HEK293 (cell line): Measurements from ENCODE around the gene ADK.
"Not testable (repeated sequence)": the region's sequence is repeated elsewhere in the genome, so short reads cannot be mapped to it uniquely, and the experiment has no call there.

Experiments
- CTCF ChIA-PET: fragments of 350-600 bp; formaldehyde crosslinking; extraction: SDS; loops from one replicate; lab custom pipeline; 2021; ENCODE audit warnings: antibody characterized with exemption; lab: Yijun Ruan, JAX
- POLR2A ChIA-PET: fragments of 300-600 bp; formaldehyde crosslinking; extraction: SDS; loops from one replicate; lab custom pipeline; 2020; ENCODE audit warnings: antibody characterized with exemption, inconsistent platforms; lab: Yijun Ruan, JAX
- H3K27ac ChIP-seq: fragments of 200-500 bp; sonication (Bioruptor generic); 2 replicates; pipeline ENCODE4 v1.5.1; 2014; ENCODE audit warnings: low read depth, low read length, control low read depth, inconsistent platforms; ENCODE audit errors: extremely low read depth
- H3K36me3 ChIP-seq, 2 experiments: fragments of 200-500 bp in 1 of 2; sonication (Bioruptor generic) in 1 of 2; 1 replicate in 1 of 2; 2 replicates in 1 of 2; pipeline ENCODE4 v1.5.1; 2014 to 2017; ENCODE audit warnings: inconsistent platforms in 2 of 2, low read length in 2 of 2; ENCODE audit not compliant: control insufficient read depth in 2 of 2, insufficient read depth in 1 of 2
- H3K4me1 ChIP-seq: fragments of 200-500 bp; sonication (Bioruptor generic); 2 replicates; pipeline ENCODE4 v1.5.1; 2014; ENCODE audit warnings: mild to moderate bottlenecking, low read length, inconsistent platforms; ENCODE audit not compliant: control insufficient read depth, insufficient read depth
- H3K4me3 ChIP-seq: 2 replicates; pipeline ENCODE4 v1.5.1; 2011; ENCODE audit warnings: low read depth, mild to moderate bottlenecking, control low read depth, low read length, moderate library complexity
- H3K9me3 ChIP-seq: fragments of 200-500 bp; sonication (Bioruptor generic); 2 replicates; pipeline ENCODE4 v1.5.1; 2014; ENCODE audit warnings: low read depth, low read length, inconsistent platforms; ENCODE audit not compliant: control insufficient read depth, insufficient read depth
- BCL11A ChIP-seq: fragments of 450-650 bp; formaldehyde crosslinking; IDR thresholded peaks from 2 replicates; pipeline ENCODE4 v1.5.1; 2016; ENCODE audit warnings: low read depth, missing biosample characterization, missing genetic modification characterization
- GLI2 ChIP-seq: fragments of 450-650 bp; formaldehyde crosslinking; IDR thresholded peaks from 2 replicates; pipeline ENCODE4; 2017; ENCODE audit warnings: missing biosample characterization, missing genetic modification characterization, low read depth, borderline replicate concordance
- HOXD13 ChIP-seq: sonication (generic); formaldehyde crosslinking; IDR thresholded peaks from 2 replicates; pipeline ENCODE4 v1.8.0; 2022; ENCODE audit warnings: missing genetic modification reagents, borderline replicate concordance
- KLF10 ChIP-seq: fragments of 450-650 bp; IDR thresholded peaks from 2 replicates; pipeline ENCODE4 v1.5.1; 2018; ENCODE audit warnings: missing biosample characterization, mild to moderate bottlenecking, missing genetic modification characterization
- KLF16 ChIP-seq: fragments of 450-650 bp; formaldehyde crosslinking; IDR thresholded peaks from 2 replicates; pipeline ENCODE4 v1.5.1; 2017; ENCODE audit warnings: missing biosample characterization, missing genetic modification characterization
- KLF9 ChIP-seq: fragments of 450-650 bp; formaldehyde crosslinking; IDR thresholded peaks from 2 replicates; pipeline ENCODE4 v1.5.1; 2016; ENCODE audit warnings: missing biosample characterization, missing genetic modification characterization, low read depth
- OSR2 ChIP-seq: fragments of 450-650 bp; formaldehyde crosslinking; IDR thresholded peaks from 2 replicates; pipeline ENCODE4 v1.5.1; 2016; ENCODE audit warnings: missing biosample characterization, missing genetic modification characterization
- OVOL3 ChIP-seq: fragments of 450-650 bp; formaldehyde crosslinking; IDR thresholded peaks from 2 replicates; pipeline ENCODE4 v1.5.1; 2016; ENCODE audit warnings: missing biosample characterization, missing genetic modification characterization
- PRDM1 ChIP-seq: fragments of 450-650 bp; formaldehyde crosslinking; IDR thresholded peaks from 2 replicates; pipeline ENCODE4; 2016; ENCODE audit warnings: missing biosample characterization, missing genetic modification characterization
- WT1 ChIP-seq: fragments of 450-650 bp; formaldehyde crosslinking; IDR thresholded peaks from 2 replicates; pipeline ENCODE4 v1.5.1; 2016; ENCODE audit warnings: missing biosample characterization, missing genetic modification characterization
- YY1 ChIP-seq: fragments of 450-650 bp; formaldehyde crosslinking; IDR thresholded peaks from 2 replicates; pipeline ENCODE4 v1.5.1; 2018; ENCODE audit warnings: missing biosample characterization, missing genetic modification characterization
- ZBTB20 ChIP-seq: fragments of 450-650 bp; formaldehyde crosslinking; IDR thresholded peaks from 2 replicates; pipeline ENCODE4 v1.5.1; 2016; ENCODE audit warnings: missing biosample characterization, missing genetic modification characterization
- ZFHX2 ChIP-seq: fragments of 450-650 bp; formaldehyde crosslinking; conservative IDR thresholded peaks from 2 replicates; pipeline ENCODE4 v1.5.1; 2016; ENCODE audit warnings: missing biosample characterization, missing genetic modification characterization
- ZNF132 ChIP-seq: fragments of 450-650 bp; formaldehyde crosslinking; IDR thresholded peaks from 2 replicates; pipeline ENCODE4 v1.5.1; 2017; ENCODE audit warnings: missing biosample characterization, missing genetic modification characterization, borderline replicate concordance
- ZNF155 ChIP-seq: fragments of 450-650 bp; formaldehyde crosslinking; IDR thresholded peaks from 2 replicates; pipeline ENCODE4 v1.5.1; 2016; ENCODE audit warnings: missing biosample characterization, missing genetic modification characterization
- ZNF157 ChIP-seq: fragments of 450-650 bp; formaldehyde crosslinking; IDR thresholded peaks from 2 replicates; pipeline ENCODE4 v1.5.1; 2016; ENCODE audit warnings: missing biosample characterization, missing genetic modification characterization
- ZNF174 ChIP-seq: fragments of 450-650 bp; formaldehyde crosslinking; IDR thresholded peaks from 2 replicates; pipeline ENCODE4 v1.5.0; 2017; ENCODE audit warnings: missing biosample characterization, mild to moderate bottlenecking, missing genetic modification characterization
- ZNF175 ChIP-seq: fragments of 450-650 bp; formaldehyde crosslinking; IDR thresholded peaks from 2 replicates; pipeline ENCODE4 v1.5.1; 2016; ENCODE audit warnings: missing biosample characterization, missing genetic modification characterization
- ZNF184 ChIP-seq: fragments of 450-650 bp; IDR thresholded peaks from 2 replicates; pipeline ENCODE4 v1.5.1; 2018; ENCODE audit warnings: missing biosample characterization, mild to moderate bottlenecking, missing genetic modification characterization
- ZNF23 ChIP-seq: fragments of 450-650 bp; formaldehyde crosslinking; IDR thresholded peaks from 2 replicates; pipeline ENCODE4 v1.5.1; 2016; ENCODE audit warnings: missing biosample characterization, missing genetic modification characterization, borderline replicate concordance
- ZNF239 ChIP-seq: fragments of 450-650 bp; formaldehyde crosslinking; IDR thresholded peaks from 2 replicates; pipeline ENCODE4 v1.5.1; 2016; ENCODE audit warnings: missing biosample characterization, missing genetic modification characterization
- ZNF302 ChIP-seq: fragments of 450-650 bp; formaldehyde crosslinking; IDR thresholded peaks from 2 replicates; pipeline ENCODE4 v1.5.1; 2016; ENCODE audit warnings: missing biosample characterization, missing genetic modification characterization, low read depth
- ZNF335 ChIP-seq: fragments of 450-650 bp; formaldehyde crosslinking; conservative IDR thresholded peaks from 2 replicates; pipeline ENCODE4 v1.5.1; 2016; ENCODE audit warnings: missing biosample characterization, missing genetic modification characterization
- ZNF48 ChIP-seq: fragments of 450-650 bp; formaldehyde crosslinking; IDR thresholded peaks from 2 replicates; pipeline ENCODE4 v1.5.1; 2016; ENCODE audit warnings: missing biosample characterization, missing genetic modification characterization
- ZNF549 ChIP-seq: fragments of 450-650 bp; IDR thresholded peaks from 2 replicates; pipeline ENCODE4 v1.5.1; 2018; ENCODE audit warnings: missing biosample characterization, missing genetic modification characterization, mild to moderate bottlenecking, inconsistent platforms, moderate library complexity
- ZNF558 ChIP-seq: fragments of 450-650 bp; formaldehyde crosslinking; IDR thresholded peaks from 2 replicates; pipeline ENCODE4 v1.5.1; 2016; ENCODE audit warnings: missing biosample characterization, missing genetic modification characterization
- ZNF624 ChIP-seq: fragments of 450-650 bp; formaldehyde crosslinking; IDR thresholded peaks from 2 replicates; pipeline ENCODE4 v1.5.1; 2017; ENCODE audit warnings: missing biosample characterization, missing genetic modification characterization
- ZNF645 ChIP-seq: fragments of 450-650 bp; formaldehyde crosslinking; IDR thresholded peaks from 2 replicates; pipeline ENCODE4; 2016; ENCODE audit warnings: missing biosample characterization, missing genetic modification characterization
- ZNF707 ChIP-seq: fragments of 450-650 bp; formaldehyde crosslinking; IDR thresholded peaks from 2 replicates; pipeline ENCODE4 v1.5.1; 2016; ENCODE audit warnings: missing biosample characterization, missing genetic modification characterization
- ZNF777 ChIP-seq: fragments of 450-650 bp; formaldehyde crosslinking; IDR thresholded peaks from 2 replicates; pipeline ENCODE4 v1.5.1; 2017; ENCODE audit warnings: missing biosample characterization, missing genetic modification characterization, borderline replicate concordance

ADK gene

GRCh38 chr10:74518061-74518460 is 367.0 kb downstream of the ADK start:
- POLR2A ChIA-PET: no interaction called here
- H3K9me3 ChIP-seq: no peaks in the 10 kb centered on the region
- TF ChIP-seq ZNF23 (no peak), ZNF155 (tag by site-specific recombination) (no peak), ZNF239 (no peak), KLF9 (tag by site-specific recombination) (no peak), ZNF184 (tag by site-specific recombination) (no peak), ZNF777 (tag by site-specific recombination) (no peak), ZNF175 (tag by site-specific recombination) (no peak), OVOL3 (tag by site-specific recombination) (no peak), ZNF48 (tag by site-specific recombination) (no peak), ZNF132 (tag by site-specific recombination) (no peak), KLF16 (tag by site-specific recombination) (no peak), HOXD13 (no peak), ZNF707 (tag by site-specific recombination) (no peak), ZBTB20 (tag by site-specific recombination) (no peak), ZNF549 (tag by site-specific recombination) (no peak), GLI2 (no peak)
- TF ChIP-seq, all 188 proteins: peak for 0
- CTCF ChIA-PET: no interaction called here
- H3K36me3 ChIP-seq: no peaks in the 10 kb centered on the region
- H3K4me1 ChIP-seq: no peaks in the 10 kb centered on the region
- H3K4me3 ChIP-seq: no peak overlapping the region
- H3K27ac ChIP-seq: no peak overlapping the region

- H3K36me3 ChIP-seq: no peaks in the 10 kb centered on the region; a peak in 1 of 3 replicates
- no peaks in the 10 kb centered on the region for H3K9me3 ChIP-seq
- H3K4me3 ChIP-seq: no peak overlapping the region
- ChIA-PET POLR2A (no interaction called here), CTCF (no interaction called here)
- TF ChIP-seq ZNF184 (tag by site-specific recombination) (no peak), GLI2 (no peak), BCL11A (tag by site-specific recombination) (no peak), ZNF558 (tag by site-specific recombination) (no peak), ZNF777 (tag by site-specific recombination) (no peak), OSR2 (no peak)
- no peaks in the 10 kb centered on the region for H3K4me1 ChIP-seq
- H3K27ac ChIP-seq: no peak overlapping the region
Observed at GRCh38 chr10:74521526-74521925, 370.5 kb downstream of the ADK start.

- no peak overlapping the region for H3K4me3 ChIP-seq
- H3K27ac ChIP-seq: no peak overlapping the region
- no peak for TF ChIP-seq ZNF645
- no peak for TF ChIP-seq ZNF174 (tag by site-specific recombination)
- TF ChIP-seq PRDM1: peak; percentile 81
- no peaks in the 10 kb centered on the region; a peak in 1 of 3 replicates for H3K36me3 ChIP-seq
- ChIA-PET POLR2A (no interaction called here), CTCF (no interaction called here)
- H3K9me3 ChIP-seq: no peaks in the 10 kb centered on the region
- H3K4me1 ChIP-seq: no peaks in the 10 kb centered on the region
Observed at GRCh38 chr10:74523199-74523598, 372.2 kb downstream of the ADK start.

GRCh38 chr10:74525885-74526284 is 374.9 kb downstream of the ADK start:
- CTCF ChIA-PET: no interaction called here
- no peak overlapping the region for H3K27ac ChIP-seq
- no peaks in the 10 kb centered on the region; a peak in 1 of 3 replicates for H3K36me3 ChIP-seq
- TF ChIP-seq KLF10 (no peak), YY1 (tag by site-specific recombination) (no peak), ZNF157 (no peak), ZNF302 (tag by site-specific recombination) (no peak), ZNF48 (tag by site-specific recombination) (no peak), ZNF335 (tag by site-specific recombination) (no peak), ZNF624 (tag by site-specific recombination) (no peak), ZFHX2 (no peak), WT1 (tag by site-specific recombination) (no peak)
- no peaks in the 10 kb centered on the region for H3K4me1 ChIP-seq
- POLR2A ChIA-PET: no interaction called here
- H3K9me3 ChIP-seq: no peaks in the 10 kb centered on the region
- H3K4me3 ChIP-seq: no peak overlapping the region

- H3K27ac ChIP-seq, H3K4me3 ChIP-seq, H3K4me1 ChIP-seq, H3K36me3 ChIP-seq, CTCF ChIA-PET, H3K9me3 ChIP-seq: not testable (repeated sequence)
- POLR2A ChIA-PET: interaction anchor here (0.6 kb wide), 1 partner anchor 69 kb away, joined by 3 read pairs; no protein-coding TSS in a partner anchor
Observed at GRCh38 chr10:74527611-74528010, 376.6 kb downstream of the ADK start.
